Embryonic facial prominence (tissue), 1 donor: Measurements from ENCODE around the gene MOGAT3.

Experiments
- DNase-seq: peaks from one replicate; pipeline ENCODE4 v3.0.0-alpha.2; 2016; ENCODE audit errors: extremely low spot score

Gene MOGAT3, protein sequence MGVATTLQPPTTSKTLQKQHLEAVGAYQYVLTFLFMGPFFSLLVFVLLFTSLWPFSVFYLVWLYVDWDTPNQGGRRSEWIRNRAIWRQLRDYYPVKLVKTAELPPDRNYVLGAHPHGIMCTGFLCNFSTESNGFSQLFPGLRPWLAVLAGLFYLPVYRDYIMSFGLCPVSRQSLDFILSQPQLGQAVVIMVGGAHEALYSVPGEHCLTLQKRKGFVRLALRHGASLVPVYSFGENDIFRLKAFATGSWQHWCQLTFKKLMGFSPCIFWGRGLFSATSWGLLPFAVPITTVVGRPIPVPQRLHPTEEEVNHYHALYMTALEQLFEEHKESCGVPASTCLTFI

DNA sequence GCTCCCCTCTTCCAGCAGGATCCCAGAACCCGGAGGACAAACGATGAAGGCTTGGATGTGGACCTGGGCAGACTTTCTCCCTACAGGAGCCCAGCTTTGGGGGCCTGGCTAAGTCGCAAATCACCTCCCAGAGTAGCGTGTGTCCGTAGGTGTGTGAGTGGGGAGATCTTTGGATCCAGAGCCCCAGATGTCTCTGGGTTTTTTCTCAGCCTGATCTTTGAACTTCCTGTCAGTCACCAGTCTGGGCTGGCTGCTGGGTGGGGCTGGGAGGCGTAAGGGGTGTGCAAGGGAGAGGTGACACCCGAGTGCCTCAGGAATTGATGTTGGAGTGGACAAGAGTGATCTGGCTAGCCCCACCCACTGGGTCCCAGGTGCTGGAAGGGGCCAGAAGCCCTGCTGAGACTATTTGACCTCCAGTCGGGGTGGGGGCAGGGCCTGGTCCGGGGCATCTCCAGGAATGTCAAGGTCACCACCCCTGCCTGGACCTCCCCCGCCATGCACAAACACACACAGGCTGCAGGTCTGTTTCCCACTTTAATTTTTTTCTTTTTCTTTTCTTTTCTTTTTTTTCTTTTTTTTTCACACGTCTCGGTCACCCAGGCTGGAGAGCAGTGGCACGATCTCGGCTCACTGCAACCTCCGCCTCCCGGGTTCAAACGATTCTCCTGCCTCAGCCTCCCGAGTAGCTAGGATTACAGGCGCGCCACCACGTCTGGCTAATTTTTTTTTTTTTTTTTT, at the start of gene MOGAT3:
MOGAT3 (minus strand) TSS at position 175 of the 738 bp plus-strand sequence. CDS start 182 bp downstream, outside the sequence.
- no peak for DNase-seq

DNA sequence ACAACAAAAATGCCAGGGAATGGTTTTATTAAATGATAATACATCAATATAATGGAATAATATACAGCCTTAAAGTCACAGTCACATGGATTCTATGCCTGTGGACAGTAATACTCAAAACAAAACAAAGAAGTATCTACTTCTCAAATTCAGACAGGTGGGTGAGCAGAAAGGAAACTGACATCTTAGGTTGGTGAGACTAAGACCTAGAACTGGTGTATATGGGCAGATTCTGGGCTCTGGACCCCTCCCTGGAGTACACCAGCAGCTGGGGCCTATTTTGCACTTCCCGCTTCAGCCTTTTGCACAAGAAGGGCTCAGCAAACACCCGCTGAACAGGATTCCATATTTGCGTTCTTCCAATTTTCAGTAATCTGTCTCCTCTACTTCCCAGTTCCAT, 49.5 kb upstream of the MOGAT3 start:
- DNase-seq: no peak

- DNase-seq: no peak
Measured at GRCh38 chr7:101248276-101248675, 47.4 kb upstream of the MOGAT3 start.

DNA sequence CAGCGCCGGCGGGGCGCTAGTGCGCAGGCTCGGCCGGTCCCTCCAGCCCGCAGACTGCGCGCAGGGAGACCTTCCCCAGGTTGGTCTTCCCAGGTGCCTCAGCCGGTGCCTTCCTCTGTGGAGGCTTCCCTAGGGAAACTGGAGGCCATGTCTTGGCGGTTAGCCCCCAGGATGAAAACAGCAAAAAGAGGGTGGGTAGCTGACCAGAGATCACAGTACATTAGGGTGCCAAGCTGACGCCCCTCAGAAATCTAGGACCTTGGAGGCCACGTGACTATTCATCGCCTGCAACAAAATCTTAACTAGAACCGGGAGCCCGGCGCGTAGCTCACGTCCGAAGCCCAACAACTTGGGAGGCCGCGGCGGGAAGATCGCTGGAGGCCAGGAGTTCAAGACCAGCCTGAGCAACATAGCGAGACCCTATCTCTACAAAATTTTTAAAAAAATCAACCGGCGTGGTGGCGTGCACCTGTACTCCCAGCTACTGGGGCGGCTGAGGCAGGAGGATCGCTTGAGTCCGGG, 44.4 kb upstream of the MOGAT3 start:
- DNase-seq: no peak

DNA sequence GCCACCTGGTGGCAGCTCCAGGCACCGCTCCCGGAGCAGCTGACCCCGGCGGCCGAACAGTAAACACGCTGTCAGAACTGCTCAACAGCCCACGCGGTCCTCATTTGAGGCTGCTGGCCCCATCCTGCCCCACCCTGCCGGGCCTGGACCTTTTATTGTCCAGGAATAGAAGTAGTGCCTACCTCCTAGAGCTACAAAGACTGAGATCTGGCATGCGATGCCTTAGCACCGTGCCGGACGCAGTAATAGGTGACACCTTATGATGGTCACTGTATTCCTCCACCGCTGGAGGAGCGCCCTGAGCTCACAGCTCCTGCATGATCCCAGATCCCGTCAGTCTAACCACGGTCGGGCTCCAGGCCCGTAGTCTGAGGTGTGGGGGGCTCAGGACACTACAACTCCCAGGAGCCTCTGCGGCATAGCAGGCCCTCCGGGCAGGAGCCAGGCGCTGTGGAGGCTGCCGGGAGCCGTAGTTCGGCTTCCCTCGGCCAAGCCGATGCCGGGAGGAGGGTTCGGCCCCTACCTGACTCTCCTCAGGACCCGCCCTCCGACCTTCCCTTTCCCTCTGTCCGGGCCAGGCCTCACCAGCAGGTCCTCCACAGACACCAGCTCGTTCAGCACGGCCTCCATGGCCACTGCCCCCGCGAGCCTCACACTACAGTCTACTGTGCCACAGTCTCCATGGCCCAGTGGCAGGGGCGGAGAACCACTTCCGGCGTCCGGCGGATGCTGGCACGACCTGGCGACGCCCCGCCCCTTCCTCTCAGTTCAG, 43.7 kb upstream of the MOGAT3 start, which contains the start of gene FIS1:
FIS1 (minus strand) TSS at position 707 of the 772 bp plus-strand sequence; CDS start at position 630, 77 bp downstream.
- peak; percentile 84 for DNase-seq

DNA sequence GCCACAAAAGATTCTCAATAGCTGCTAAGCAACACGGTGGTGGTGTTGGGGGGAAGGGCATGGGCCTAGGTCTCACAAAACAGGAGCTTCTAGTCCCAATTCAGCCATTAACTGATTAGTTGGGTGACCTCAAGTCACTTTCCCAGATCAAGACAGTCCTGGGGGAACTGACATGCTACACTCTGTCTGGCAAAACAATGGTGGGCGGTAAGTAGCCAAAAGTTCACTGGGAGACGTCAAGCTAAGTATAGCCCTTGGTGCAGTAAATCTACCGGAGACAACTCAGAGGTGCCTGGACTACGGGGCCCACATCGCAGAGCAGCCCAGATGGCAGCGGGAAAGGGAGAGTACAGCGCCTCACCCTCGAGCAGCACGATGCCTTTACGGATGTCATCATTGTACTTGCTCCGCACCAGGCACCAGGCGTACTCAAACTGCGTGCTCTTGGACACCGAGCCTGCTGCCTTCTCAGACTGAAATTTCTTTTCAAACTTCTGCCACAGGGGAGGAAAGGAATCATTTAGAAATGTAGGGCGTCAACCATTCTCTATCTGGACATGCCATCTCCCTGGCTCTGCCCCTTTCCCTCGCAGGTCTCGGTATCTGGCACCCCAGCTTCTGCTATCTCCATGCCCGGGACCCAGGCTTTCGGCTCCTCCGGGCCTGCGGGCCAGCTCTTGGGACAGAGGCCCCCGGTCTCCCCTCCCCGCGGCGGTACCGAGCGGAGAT, 43.0 kb upstream of the MOGAT3 start:
- DNase-seq: no peak

- DNase-seq: no peak
Measured at GRCh38 chr7:101241443-101242349, 40.9 kb upstream of the MOGAT3 start.

GRCh38 chr7:101241015-101241363, 40.2 kb upstream of the MOGAT3 start:
- no peak for DNase-seq

- no peak for DNase-seq
Measured at GRCh38 chr7:101240226-101241014, 39.6 kb upstream of the MOGAT3 start.

DNA sequence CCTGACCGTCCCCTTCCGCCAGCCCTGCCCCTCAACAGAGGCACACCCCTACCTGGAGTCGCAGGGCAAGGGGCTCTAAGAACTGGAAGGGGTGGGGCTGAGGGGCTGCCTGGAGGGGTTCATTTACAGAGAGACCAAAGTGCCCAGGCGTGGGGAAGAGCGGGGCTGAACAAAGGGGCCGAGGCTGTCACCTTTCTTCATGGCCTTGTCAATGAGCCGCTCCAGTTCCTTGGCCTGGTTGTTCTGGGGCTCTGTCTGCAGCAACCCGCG, 39.0 kb upstream of the MOGAT3 start:
- no peak for DNase-seq

DNA sequence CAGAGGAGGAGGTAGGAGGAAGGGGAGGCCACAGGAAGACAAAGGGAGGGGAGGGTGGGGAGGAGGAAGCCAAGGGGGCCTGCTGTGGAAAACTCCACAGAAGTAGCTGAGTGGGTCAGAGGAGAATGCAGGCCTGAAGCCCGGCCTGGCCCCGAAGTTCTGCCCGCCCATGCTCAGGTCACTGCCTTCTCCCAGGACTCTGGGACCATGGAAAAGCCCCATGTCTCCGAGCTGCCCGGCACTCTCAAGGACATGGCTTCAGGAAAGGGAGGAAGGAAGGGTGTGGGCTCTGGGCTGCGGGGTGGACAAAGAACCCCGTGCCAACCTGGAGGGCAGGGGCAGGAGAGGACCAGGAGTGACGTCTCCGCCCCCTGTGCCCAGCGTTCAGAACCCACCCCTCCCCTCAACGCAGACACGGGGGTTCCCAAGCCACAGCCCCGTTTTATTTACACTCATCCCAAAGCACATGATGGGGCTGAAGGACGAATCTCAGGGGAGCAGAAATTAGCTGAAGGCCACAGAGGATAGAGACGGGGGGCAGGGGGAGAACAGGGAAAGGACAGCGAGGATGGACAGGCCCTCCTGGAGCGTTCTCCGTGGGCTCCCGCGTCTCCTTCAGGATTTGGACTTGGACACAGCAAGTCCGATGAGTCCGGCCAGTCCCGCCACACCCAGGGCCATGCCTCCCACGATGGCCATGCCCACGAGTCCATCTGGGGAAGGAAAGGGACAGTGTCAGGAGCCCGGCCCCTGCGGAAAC, 38.5 kb upstream of the MOGAT3 start:
- no peak for DNase-seq

GRCh38 chr7:101238226-101239182, 37.7 kb upstream of the MOGAT3 start:
- no peak for DNase-seq

DNA sequence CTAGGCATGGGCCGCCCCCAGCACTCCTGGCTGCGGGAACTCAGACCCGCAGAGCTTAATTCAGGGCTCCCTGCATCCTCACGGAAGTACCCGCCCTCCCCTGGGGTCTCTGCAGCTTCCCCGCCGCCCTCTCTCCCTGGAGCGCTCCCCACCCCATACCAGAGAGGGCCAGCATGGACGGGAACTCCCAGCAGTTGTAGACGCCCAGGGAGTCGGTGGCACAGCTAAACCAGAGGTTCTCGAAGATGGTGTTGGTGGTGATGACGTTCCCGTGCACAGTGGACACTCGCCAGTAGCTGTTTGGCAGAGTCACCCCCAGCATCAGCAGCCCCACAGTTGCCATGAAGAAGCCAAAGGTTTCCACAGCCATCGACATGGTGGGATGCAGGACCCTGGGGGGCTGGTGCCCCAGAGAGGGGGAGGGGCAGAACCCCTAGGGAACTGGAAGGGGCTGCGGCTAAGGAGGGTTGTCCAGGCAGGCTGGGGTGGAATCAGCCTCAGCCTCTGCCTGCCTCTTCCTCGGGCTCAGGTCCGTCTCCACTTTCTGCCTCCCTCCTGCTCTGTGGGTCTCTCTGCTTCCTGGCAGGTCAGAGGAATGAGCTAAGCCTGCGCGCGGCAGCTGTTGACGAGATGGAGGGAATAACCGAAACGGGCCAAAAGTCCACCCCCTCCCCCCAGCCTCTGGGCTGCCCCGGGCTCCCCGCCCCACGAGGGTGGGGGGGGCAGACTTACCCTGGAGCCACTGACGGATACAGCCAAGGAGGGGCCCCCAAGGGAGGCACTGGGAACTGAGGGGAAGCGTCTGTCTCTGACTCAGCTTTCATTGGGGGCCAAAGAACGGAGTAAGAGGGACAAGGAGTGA, 36.6 kb upstream of the MOGAT3 start, which contains the start of gene CLDN15:
CLDN15 (minus strand) TSS at position 597 of the 862 bp plus-strand sequence; CDS start at position 376, 221 bp downstream.
- DNase-seq: no peak

- DNase-seq: no peak
Measured at GRCh38 chr7:101236292-101236835, 35.5 kb upstream of the MOGAT3 start.

DNA sequence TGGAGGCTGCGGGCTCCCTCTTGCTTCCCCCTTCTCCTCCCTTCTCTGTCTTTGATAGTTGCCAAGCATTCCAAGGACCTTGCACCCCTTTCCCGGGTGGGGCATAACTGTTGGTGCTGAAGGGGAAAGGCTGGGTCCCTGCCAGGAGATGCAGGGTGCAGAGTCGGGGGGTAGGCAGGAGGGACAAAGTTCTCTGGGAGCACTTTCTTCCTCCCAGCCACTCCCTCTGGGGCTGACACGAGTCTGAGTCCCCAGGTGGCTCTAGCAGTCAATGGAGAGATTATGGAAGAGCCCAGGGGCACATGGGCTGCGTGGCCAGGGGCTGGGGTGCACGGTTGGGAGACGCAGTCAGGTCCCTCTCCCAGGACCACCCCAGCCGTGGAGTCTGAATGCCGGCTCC, 34.7 kb upstream of the MOGAT3 start:
- no peak for DNase-seq

GRCh38 chr7:101235050-101235449, 34.2 kb upstream of the MOGAT3 start:
- DNase-seq: no peak
